Neural cell (in vitro differentiated cells): Measurements from ENCODE around the gene UTP14C. TPM values are rescaled to one million over a fixed set of nuclear protein-coding genes. Genes with fewer than 3 reads are reported as not detected.

Experiments used
- H2AFZ ChIP-seq: fragments of 200-600, 300-800 bp; sonication (generic), shearing (Covaris generic); 2 replicates; pipeline ENCODE4 v1.6.0; 2014; ENCODE audit warnings: low read depth, mild to moderate bottlenecking, antibody characterized with exemption, low read length, moderate library complexity
- H3F3A ChIP-seq: fragments of 200-600 bp; shearing (Covaris generic); 2 replicates; pipeline ENCODE4 v1.6.1; 2016; ENCODE audit warnings: mild to moderate bottlenecking, moderate library complexity, mixed read lengths, antibody characterized with exemption, low read length; ENCODE audit not compliant: insufficient read depth, poor library complexity, severe bottlenecking
- H3K27ac ChIP-seq: fragments of 200-600, 300-800 bp; sonication (generic), shearing (Covaris generic); 2 replicates; pipeline ENCODE4 v1.5.1; 2014; ENCODE audit warnings: mild to moderate bottlenecking, low read length, moderate library complexity
- H3K27me3 ChIP-seq: fragments of 300-800, 200-600 bp; sonication (generic), shearing (Covaris generic); 2 replicates; pipeline ENCODE4 v1.6.0; 2014; ENCODE audit warnings: mild to moderate bottlenecking, low read depth, low read length, moderate library complexity; ENCODE audit not compliant: insufficient read depth
- H3K36me3 ChIP-seq: fragments of 300-800, 200-600 bp; sonication (generic), shearing (Covaris generic); 2 replicates; pipeline ENCODE4 v1.5.1; 2014; ENCODE audit warnings: mild to moderate bottlenecking, antibody characterized with exemption, low read length, moderate library complexity; ENCODE audit not compliant: insufficient read depth
- H3K4me2 ChIP-seq: fragments of 300-800, 200-600 bp; sonication (generic), shearing (Covaris generic); 2 replicates; pipeline ENCODE4 v1.6.0; 2014; ENCODE audit warnings: mild to moderate bottlenecking, low read length
- H3K4me3 ChIP-seq: fragments of 300-800, 200-600 bp; sonication (generic), shearing (Covaris generic); 2 replicates; pipeline ENCODE4 v1.5.1; 2014; ENCODE audit warnings: mild to moderate bottlenecking, low read length, moderate library complexity
- H3K79me2 ChIP-seq: fragments of 200-600 bp; shearing (Covaris generic); replicated peaks from 2 replicates; pipeline ENCODE4 v1.6.0; 2014; ENCODE audit warnings: mild to moderate bottlenecking, low read length, moderate library complexity; ENCODE audit not compliant: insufficient read depth
- H3K9ac ChIP-seq: fragments of 300-800, 200-600 bp; sonication (generic), shearing (Covaris generic); 2 replicates; pipeline ENCODE4 v1.6.1; 2016; ENCODE audit warnings: mild to moderate bottlenecking, low read length, mixed read lengths
- H3K9me2 ChIP-seq: fragments of 200-600 bp; shearing (Covaris generic); 2 replicates; pipeline ENCODE4 v1.6.1; 2016; ENCODE audit warnings: mild to moderate bottlenecking, low read length, mixed read lengths; ENCODE audit not compliant: insufficient read depth
- H3K9me3 ChIP-seq: fragments of 200-600, 300-800 bp; sonication (generic), shearing (Covaris generic); 2 replicates; pipeline ENCODE4 v1.6.1; 2016; ENCODE audit warnings: mild to moderate bottlenecking, mixed run types, low read length, moderate library complexity, mixed read lengths
- H4K20me1 ChIP-seq: fragments of 200-600 bp; shearing (Covaris generic); 2 replicates; pipeline ENCODE4 v1.6.1; 2016; ENCODE audit warnings: mild to moderate bottlenecking, mixed run types; ENCODE audit not compliant: insufficient read depth
- EP300 ChIP-seq: fragments of 450-650 bp; conservative IDR thresholded peaks from 2 replicates; pipeline ENCODE4 v1.6.1; 2014; ENCODE audit warnings: antibody characterized with exemption, mild to moderate bottlenecking, moderate library complexity; ENCODE audit not compliant: poor library complexity, severe bottlenecking
- EZH2 ChIP-seq: fragments of 200-600, 300-800 bp; shearing (Covaris generic), sonication (generic); IDR thresholded peaks from 2 replicates; pipeline ENCODE4 v1.6.1; 2014; ENCODE audit warnings: antibody characterized with exemption, low read length, borderline replicate concordance, mild to moderate bottlenecking; ENCODE audit not compliant: insufficient read depth, poor library complexity, severe bottlenecking
- MXI1 ChIP-seq: fragments of 450-650 bp; conservative IDR thresholded peaks from 2 replicates; pipeline ENCODE4 v1.6.1; 2014; ENCODE audit warnings: antibody characterized with exemption, mild to moderate bottlenecking; ENCODE audit not compliant: poor library complexity, severe bottlenecking
- POLR2AphosphoS5 ChIP-seq: IDR thresholded peaks from 2 replicates; pipeline ENCODE4 v1.6.1; 2012
- RAD21 ChIP-seq: fragments of 450-650 bp; conservative IDR thresholded peaks from 2 replicates; pipeline ENCODE4 v1.6.1; 2014; ENCODE audit warnings: antibody characterized with exemption, mild to moderate bottlenecking, moderate library complexity
- REST ChIP-seq: IDR thresholded peaks from 2 replicates; pipeline ENCODE4 v1.6.1; 2012; ENCODE audit warnings: borderline replicate concordance
- SMC3 ChIP-seq: fragments of 450-650 bp; conservative IDR thresholded peaks from 2 replicates; pipeline ENCODE4 v1.6.1; 2014; ENCODE audit warnings: antibody characterized with exemption, mild to moderate bottlenecking, moderate library complexity; ENCODE audit not compliant: poor library complexity
- TAF1 ChIP-seq: IDR thresholded peaks from 2 replicates; pipeline ENCODE4 v1.6.1; 2012; ENCODE audit warnings: low read depth
- polyA plus RNA-seq: library from polyadenylated mRNA; depleted of rRNA; stranded (reverse); fragments of >200 nt; gene quantifications from 2 replicates; pipeline ENCODE4 v1.2.3, GENCODE V29; 2014
- TF ChIP-seq, protein P1 (sequence below): fragments of 450-650 bp; IDR thresholded peaks from 2 replicates; pipeline ENCODE4 v1.5.1; 2014; ENCODE audit warnings: antibody characterized with exemption, mild to moderate bottlenecking, moderate library complexity; ENCODE audit not compliant: poor library complexity, severe bottlenecking

Gene UTP14C
- polyA plus RNA-seq, 1 donor from 2014 or later, result 16.3 TPM

DNA sequence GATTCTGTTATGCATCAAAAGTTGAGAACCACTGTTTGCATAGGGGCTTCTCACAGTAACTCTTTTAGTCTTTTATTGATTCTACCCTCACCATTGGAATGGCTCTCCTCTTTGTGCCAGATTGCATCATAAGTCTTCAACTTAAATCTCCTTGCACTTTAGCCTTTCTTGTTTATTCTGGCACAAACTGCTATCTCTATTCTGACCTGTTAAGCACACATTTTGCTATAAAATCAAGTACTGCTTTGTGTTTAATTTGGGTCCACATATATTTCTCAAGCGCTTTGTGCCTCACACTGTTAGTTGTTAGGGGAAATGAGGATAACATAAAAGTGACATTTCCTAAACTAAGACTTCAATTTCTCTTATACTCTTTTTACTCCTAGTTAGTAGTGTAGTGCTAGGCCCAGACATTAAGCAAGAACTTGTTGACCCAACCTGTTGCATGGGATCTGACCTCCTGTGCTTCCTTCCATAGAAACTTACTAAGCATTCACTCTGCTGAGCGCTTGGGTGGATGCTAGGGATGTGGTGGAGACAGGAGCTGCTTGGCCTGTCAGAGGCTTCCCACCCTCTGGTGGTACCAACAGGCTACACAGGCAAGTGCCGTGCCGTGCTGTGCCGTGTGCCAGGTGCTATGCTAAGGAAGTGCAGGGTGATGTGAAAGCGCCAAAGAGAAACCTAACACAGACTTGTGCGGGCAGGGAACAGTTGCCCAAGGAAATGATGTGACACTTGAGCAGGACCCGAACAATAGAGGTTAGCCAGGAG lies 1.2 kb downstream of the UTP14C start:
- Histone ChIP-seq H3K27ac (no peak overlapping the region), H2AFZ (no peak overlapping the region), H3K79me2 (no peaks in the 10 kb centered on the region), H4K20me1 (no peaks in the 10 kb centered on the region), H3K9ac (no peak overlapping the region), H3K36me3 (no peaks in the 10 kb centered on the region), H3F3A (no peaks in the 10 kb centered on the region), H3K4me2 (no peak overlapping the region), H3K9me2 (no peaks in the 10 kb centered on the region), H3K27me3 (no peaks in the 10 kb centered on the region), H3K9me3 (peaks cover 4% of the 10 kb centered on the region), H3K4me3 (no peak overlapping the region)
- TF ChIP-seq EZH2, result no peak
- no peak for TF ChIP-seq REST
- TF ChIP-seq POLR2AphosphoS5, result no peak
- TF ChIP-seq, protein P1, sequence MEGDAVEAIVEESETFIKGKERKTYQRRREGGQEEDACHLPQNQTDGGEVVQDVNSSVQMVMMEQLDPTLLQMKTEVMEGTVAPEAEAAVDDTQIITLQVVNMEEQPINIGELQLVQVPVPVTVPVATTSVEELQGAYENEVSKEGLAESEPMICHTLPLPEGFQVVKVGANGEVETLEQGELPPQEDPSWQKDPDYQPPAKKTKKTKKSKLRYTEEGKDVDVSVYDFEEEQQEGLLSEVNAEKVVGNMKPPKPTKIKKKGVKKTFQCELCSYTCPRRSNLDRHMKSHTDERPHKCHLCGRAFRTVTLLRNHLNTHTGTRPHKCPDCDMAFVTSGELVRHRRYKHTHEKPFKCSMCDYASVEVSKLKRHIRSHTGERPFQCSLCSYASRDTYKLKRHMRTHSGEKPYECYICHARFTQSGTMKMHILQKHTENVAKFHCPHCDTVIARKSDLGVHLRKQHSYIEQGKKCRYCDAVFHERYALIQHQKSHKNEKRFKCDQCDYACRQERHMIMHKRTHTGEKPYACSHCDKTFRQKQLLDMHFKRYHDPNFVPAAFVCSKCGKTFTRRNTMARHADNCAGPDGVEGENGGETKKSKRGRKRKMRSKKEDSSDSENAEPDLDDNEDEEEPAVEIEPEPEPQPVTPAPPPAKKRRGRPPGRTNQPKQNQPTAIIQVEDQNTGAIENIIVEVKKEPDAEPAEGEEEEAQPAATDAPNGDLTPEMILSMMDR, result no peak
- TF ChIP-seq SMC3, result no peak
- TF ChIP-seq MXI1, result no peak
- no peak for TF ChIP-seq EP300
- no peak for TF ChIP-seq TAF1
- TF ChIP-seq RAD21, result no peak

- no peaks in the 10 kb centered on the region for H3K36me3 ChIP-seq
- H3K4me3 ChIP-seq, result no peak overlapping the region
- no peaks in the 10 kb centered on the region for H3K79me2 ChIP-seq
- no peak overlapping the region for H2AFZ ChIP-seq
- TF ChIP-seq, protein P1, result no peak
- TF ChIP-seq TAF1 (no peak), POLR2AphosphoS5 (no peak), EZH2 (no peak), SMC3 (no peak), MXI1 (no peak), EP300 (no peak), RAD21 (no peak), REST (no peak)
- no peaks in the 10 kb centered on the region for H3K9me2 ChIP-seq
- H3K27me3 ChIP-seq, result no peaks in the 10 kb centered on the region
- no peak overlapping the region for H3K27ac ChIP-seq
- no peak overlapping the region for H3K9ac ChIP-seq
- H4K20me1 ChIP-seq, result no peaks in the 10 kb centered on the region
- no peak overlapping the region for H3K4me2 ChIP-seq
- no peaks in the 10 kb centered on the region for H3F3A ChIP-seq
- peaks cover 4% of the 10 kb centered on the region for H3K9me3 ChIP-seq
Measured at GRCh38 chr13:52026246-52026626, 1.7 kb downstream of the UTP14C start.
